AG10803 (cell line): ENCODE results near the gene MTHFS.
A peak's percentile ranks its signal among the peaks of the same experiment; 100 is the strongest.
"Not testable (repeated sequence)": the region's sequence is repeated elsewhere in the genome, so short reads cannot be mapped to it uniquely, and the experiment has no call there.

Experiments used
- DNase-seq: peaks from one replicate; pipeline ENCODE4 v3.0.0; 2010; ENCODE audit warnings: low read depth
- H3K4me3 ChIP-seq: 2 replicates; pipeline ENCODE4 v1.5.1; 2011; ENCODE audit warnings: mild to moderate bottlenecking, low read length, control low read depth
- CTCF ChIP-seq: conservative IDR thresholded peaks from 2 replicates; pipeline ENCODE4 v1.5.1; 2011; ENCODE audit warnings: mild to moderate bottlenecking, low read length, control low read depth, inconsistent platforms

MTHFS gene

GRCh38 chr15:79914728-79915127, 17.9 kb upstream of the MTHFS start:
- no peak for TF ChIP-seq CTCF
- H3K4me3 ChIP-seq = no peak overlapping the region
- no peak for DNase-seq

GRCh38 chr15:79909556-79910335, 12.9 kb upstream of the MTHFS start:
- not testable (repeated sequence) for DNase-seq, H3K4me3 ChIP-seq

- no peak for TF ChIP-seq CTCF
- no peak for DNase-seq
- no peak overlapping the region for H3K4me3 ChIP-seq
Observed at GRCh38 chr15:79904271-79904670, 7.5 kb upstream of the MTHFS start.

GRCh38 chr15:79903626-79904025, 6.8 kb upstream of the MTHFS start:
- no peak for DNase-seq
- no peak for TF ChIP-seq CTCF
- H3K4me3 ChIP-seq = no peak overlapping the region

GRCh38 chr15:79903144-79903543, 6.3 kb upstream of the MTHFS start:
- no peak for TF ChIP-seq CTCF
- no peak for DNase-seq

GRCh38 chr15:79901958-79902357, 5.1 kb upstream of the MTHFS start:
- TF ChIP-seq CTCF = no peak
- no peak for DNase-seq
- H3K4me3 ChIP-seq = no peak overlapping the region

More at GRCh38 chr15:79903144-79903543, 6.3 kb upstream of the MTHFS start:
- H3K4me3 ChIP-seq = no peak overlapping the region

GRCh38 chr15:79900818-79901378, 4.1 kb upstream of the MTHFS start:
- H3K4me3 ChIP-seq, DNase-seq: not testable (repeated sequence)

- TF ChIP-seq CTCF = no peak
- DNase-seq = no peak
- no peak overlapping the region for H3K4me3 ChIP-seq
Observed at GRCh38 chr15:79900087-79900486, 3.3 kb upstream of the MTHFS start.

- H3K4me3 ChIP-seq = not testable (repeated sequence)
Observed at GRCh38 chr15:79898786-79899185, 2.0 kb upstream of the MTHFS start.

More at GRCh38 chr15:79898786-79899185, 2.0 kb upstream of the MTHFS start:
- DNase-seq = peak; percentile 68
